Activated effector memory CD4-positive, alpha-beta T cell treated with anti-CD3 and anti-CD28 coated beads, Interleukin-2, amount 50 U/mL, for 16 hours (primary cell): ENCODE results near the gene TSFM.

ENCODE experiments used
- DNase-seq: peaks from one replicate; pipeline ENCODE4 v3.0.0-alpha.2; 2020

TSFM gene

DNA sequence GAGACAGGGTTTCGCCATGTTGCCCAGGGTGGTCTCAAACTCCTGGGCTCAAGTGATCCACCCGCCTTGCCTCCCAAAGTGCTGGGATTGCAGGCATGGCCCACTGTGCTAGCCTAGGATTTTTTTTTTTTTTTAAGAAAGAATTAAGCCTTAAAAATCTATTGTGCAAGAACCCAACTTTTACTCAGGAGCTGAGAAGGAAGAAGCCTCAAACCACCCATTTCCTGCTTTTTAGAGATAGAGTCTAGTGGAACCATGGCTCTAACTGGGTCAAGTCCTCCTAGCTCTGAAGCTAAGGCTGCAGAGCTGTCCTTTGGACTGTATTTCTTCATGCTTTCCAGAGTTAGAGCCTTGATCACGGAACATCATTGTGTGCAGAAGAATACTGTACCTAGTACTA lies 1.3 kb upstream of the TSFM start:
- no peak for DNase-seq

DNA sequence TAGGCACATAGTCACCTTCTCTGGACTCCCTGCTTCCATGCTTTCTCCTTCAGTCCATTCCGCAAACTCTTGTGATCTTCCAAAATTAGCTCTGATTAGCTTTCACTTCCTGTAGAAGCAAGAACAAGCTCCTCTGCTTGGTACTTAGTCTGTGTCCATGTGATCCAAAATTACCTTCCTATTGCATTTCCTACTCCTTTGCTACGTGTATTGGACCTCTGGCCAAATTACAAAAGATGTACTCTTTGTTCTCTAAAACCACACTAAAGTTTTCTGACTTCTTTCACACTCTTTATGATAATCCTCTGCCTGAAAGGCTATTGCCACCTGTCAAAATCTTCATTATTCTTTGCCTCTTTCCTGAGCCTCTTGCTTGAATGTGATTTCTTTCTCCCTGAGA lies 786 bp upstream of the TSFM start:
- no peak for DNase-seq

DNA sequence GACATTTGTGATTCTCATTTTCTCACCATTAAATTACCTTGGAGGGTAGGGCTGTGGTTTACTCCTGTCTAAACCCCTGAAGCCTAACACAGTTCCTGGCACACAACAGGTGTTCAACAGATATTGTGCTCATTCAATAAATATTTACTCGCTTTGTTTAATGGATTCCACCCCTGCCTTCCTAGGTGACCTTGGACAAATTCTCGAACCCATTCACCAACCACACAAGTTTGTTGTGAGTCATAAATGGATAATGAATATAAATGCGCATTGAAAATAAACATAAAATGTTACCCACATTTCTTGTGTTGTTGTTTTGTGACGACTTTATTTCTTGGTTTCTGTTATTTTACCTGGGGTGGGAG lies 362 bp upstream of the TSFM start:
- DNase-seq, result no peak

DNA sequence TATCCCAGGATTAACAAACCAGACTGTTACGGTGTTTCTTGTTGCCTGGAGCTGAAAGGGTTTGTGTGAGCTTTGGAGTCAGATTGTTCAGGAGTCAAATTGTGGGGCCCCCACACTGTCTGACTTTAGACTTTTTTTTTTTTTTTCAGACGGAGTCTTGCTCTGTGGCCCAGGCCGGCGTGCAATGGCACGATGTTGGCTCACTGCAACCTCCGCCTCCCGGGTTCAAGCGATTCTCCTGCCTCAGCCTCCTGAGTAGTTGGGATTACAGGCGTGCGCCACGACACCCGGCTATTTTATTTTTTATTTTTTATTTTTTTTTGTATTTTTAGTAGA lies 847 bp downstream of the TSFM start:
- no peak for DNase-seq

DNA sequence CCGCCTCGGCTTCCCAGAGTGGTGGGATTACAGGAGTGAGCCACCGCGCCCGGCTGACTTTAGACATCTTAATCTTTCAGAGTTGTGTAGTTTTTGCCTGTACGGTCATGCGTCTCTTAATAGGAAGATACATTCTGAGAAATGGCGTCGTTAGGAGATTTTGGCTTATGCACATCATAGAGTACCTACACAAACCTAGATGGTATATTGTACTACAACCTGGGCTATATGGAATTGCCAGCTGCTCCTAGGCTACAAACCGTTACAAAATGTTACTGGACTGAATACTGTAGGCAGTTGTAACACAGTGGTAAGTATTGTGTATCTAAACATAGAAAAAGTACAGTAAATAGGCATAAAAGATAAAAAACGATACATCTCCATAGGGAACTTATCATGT lies 1.3 kb downstream of the TSFM start:
- DNase-seq, result no peak

DNA sequence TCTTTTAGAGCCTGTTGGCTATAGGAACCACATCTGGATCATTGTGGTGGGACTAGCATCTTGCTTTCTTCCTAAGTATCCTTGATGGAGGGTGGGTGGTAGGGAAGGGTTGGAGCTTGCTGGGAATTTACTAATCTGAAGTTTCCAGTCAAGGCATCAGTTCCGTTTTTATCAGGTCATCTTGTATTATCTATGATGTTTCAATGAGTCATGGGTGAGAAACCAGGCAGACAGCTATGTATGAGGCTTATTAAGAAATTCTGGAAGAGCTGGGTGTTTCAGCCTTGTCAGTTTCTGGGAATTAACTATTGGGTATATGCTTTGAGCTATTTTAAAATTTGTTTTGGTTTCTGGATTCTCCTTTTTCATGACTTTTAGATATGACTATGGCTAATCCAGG lies 11.3 kb downstream of the TSFM start:
- no peak for DNase-seq

DNA sequence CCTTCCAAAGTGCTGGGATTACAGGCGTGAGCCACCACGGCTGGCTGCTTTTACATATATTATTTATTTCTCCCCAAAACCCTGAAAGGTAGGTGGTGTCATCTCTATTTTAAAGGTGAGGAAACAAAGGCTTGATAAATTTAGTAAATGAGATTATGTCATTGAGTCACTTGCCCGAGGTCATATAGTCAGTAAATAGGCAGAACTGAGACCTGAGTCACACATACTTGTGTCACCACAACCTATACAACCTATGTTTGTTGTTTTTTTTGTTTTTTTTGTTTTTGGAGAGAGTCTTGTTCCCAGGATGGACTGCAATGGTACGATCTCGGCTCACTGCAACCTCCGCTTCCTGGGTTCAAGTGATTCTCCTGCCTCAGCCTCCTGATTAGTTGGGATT lies 12.8 kb downstream of the TSFM start:
- DNase-seq, result no peak

DNA sequence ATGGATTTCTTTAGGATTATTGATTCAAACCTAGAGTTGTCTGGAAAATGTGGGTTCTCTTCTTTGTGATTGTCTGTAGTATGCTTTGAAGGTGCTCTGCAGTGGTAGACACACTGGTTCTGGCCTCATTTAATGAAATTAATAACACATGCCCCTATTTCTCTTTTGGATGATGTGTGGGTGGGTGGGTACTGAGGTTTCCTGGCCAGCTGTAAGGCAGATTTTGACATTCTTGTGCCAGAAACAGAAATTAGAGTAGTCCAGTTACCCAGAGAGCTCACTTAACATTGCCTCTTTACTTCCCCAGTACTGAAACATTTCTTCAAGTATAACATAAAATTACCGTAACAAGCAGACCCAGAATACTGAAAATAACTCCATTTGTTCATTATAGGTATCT lies 14.4 kb downstream of the TSFM start:
- DNase-seq, result no peak

DNA sequence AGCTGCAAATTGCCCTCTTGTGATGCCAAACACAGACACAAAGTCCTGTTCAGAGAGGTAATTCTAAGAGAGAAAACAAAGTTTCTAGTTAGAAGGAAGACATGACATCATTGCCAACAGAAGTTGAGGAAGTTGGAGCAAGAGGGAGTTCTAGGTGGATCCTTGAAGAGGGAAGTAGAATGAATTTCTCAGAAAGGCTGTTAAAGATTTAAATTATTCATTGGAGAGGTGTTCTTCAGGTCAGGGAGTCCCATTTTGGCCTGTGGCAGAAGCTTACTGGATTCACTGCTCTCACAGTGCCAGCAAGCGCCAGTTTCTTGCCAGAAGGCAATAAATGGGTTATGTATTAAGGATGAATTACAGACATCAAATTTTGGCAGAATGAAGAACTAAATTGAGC lies 15.3 kb downstream of the TSFM start:
- no peak for DNase-seq

DNA sequence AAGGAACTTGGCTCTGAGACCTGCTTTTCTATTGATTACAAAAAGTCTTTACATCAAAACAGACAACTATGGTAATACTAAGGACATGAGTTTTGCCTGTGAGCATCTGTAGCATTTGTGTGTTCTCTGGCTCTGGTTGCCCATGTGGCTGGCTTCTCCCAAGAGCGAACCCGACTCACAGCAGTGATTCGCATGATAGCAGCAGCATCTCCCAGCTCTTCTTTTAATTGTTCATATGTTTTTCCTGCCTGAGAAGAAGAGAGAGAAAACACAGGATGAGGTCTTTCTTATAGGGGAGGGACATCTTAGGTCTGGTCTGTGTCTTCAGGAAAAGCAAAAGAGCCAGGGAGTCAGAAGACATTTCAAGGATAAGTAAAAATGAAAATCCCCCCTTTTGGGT lies 18.4 kb downstream of the TSFM start:
- DNase-seq, result no peak

DNA sequence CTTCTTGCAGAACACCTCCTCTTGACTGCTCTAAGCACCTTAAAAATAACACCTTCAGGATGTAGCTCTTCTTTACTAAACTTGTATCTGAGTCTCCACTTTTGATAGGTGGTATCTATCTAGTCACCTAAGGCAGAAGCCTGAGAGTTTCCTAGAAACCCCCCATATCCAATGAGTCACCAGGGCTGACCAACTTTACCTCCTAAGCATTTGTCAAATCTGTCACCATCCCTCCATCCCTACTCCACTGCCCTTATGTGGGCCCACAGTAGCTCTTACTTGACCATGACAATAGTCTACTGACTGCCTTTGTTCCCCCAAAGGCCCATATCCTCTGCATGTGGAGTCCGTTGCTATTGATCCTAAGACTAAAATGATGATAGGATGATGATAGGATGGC lies 20.0 kb downstream of the TSFM start:
- DNase-seq, result no peak

DNA sequence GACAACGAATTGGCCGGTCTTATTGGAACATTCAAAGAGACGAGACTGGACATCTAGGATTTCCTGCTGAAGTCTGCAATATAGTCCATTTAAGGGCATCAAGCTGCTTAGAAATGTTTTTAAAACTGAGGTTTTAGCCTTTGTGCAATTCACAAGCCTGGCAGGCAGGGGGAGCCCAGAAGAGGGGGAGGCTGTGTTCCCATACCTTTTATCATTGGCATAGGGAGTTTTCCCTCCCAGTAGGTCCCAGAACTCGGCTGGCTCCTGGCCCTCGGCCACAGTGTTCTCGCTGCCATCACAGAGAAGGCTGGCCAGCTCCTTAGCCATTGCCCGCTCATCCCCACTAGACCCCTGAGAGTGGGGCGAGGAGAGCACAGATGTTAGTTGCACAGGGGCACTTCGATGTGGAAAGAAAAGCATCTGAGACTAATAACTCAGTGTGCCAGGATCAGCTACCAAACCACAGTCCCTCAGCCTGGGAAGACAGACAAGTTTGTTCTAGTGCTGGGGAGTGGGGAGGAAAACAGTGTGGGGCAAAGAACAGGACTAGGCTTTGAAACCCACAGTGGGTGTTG lies 20.8 kb downstream of the TSFM start:
- DNase-seq, result peak; percentile 74

DNA sequence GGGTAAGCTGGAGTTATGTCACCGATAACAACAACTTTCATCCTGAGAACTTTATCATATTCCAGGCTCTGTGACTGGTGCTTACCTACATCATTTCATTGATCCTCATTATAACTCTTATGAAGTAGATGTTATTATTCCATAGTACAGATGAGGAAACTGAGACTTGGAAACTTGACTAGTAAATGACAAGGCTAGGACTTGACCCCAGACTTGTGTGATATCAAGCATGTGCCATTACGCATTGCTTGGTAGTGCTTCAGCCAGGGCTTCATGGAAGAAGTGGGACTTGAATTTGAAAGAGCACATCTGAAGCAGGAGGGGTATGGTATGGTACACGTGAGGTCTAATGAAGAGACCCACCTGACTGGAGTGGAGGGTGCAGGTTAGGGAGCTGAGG lies 24.1 kb downstream of the TSFM start:
- DNase-seq, result no peak

DNA sequence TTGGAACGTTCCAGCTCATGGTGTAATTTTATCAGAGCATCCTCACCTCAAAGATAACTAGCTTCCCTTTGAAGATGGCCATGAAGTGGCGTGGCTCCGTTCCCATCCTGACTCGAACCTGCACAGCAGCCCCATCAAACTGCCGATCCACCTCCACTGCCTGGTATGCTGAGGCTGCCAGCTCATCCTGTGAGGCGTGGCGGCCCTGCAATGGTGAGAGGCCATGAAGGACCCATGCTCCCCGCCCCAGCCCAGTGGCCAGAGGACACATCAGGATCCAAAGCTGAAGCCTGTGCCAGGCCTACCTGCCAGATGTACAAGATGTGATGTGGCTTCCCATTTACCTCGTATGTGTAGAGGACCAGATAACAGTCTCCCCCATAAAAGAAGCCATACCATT lies 24.7 kb downstream of the TSFM start:
- no peak for DNase-seq

DNA sequence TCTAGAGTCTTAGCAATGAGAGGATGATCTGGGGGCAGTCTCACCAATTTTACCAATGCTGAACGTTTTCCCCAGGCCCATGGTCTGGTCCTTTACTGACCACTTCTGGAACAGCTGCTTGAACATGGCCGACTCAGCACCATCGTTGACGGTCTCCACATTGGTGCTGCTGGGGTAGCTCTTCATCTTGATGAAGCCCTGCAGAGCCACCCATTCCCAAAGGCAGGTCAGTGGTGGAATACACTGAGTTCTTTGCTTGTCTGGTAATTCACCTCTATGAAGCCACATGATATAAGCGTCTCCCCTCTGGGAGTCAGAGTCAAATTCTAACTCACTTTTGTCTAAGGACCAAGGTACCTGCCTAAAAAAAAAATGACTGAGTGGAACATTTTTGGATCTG lies 25.8 kb downstream of the TSFM start:
- DNase-seq, result no peak

DNA sequence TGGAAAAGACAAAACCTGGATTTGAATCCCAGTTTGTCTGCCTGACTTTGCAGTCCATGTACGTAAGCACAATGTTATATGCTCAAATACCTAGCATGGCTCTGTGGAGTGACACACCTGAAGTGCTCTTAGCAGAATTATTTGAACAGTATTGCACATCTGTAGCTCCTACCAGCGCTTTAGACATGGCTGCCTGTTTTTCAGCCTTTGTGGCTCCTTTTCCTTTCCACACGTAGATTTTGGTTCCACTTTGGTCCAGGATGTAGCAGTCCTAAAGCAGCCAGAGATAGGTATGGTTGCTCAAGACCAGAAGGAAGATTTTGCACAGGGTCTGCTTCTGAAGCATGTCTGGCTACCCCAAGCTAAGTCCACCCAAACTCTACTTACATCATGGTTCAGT lies 26.8 kb downstream of the TSFM start:
- DNase-seq, result no peak

DNA sequence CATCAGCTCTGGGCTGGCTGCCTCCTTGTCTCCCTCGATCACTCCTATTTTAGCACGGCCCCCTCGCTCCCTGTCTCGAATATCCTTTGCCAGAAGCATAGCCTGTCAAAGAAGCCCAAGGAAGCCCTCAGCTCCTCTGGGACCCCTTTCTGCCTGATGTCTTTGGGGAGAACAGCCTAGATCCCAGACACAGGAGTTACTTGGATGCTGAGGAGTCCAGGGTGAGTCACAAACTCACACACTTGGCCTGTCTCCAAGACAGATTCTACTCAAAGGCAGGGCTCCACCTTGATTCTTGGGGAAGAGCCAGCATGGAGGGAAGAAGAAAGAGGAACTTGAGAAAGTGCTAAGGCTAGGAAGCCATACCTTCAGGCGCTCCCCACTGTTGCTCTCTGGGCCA lies 27.9 kb downstream of the TSFM start:
- DNase-seq, result no peak

DNA sequence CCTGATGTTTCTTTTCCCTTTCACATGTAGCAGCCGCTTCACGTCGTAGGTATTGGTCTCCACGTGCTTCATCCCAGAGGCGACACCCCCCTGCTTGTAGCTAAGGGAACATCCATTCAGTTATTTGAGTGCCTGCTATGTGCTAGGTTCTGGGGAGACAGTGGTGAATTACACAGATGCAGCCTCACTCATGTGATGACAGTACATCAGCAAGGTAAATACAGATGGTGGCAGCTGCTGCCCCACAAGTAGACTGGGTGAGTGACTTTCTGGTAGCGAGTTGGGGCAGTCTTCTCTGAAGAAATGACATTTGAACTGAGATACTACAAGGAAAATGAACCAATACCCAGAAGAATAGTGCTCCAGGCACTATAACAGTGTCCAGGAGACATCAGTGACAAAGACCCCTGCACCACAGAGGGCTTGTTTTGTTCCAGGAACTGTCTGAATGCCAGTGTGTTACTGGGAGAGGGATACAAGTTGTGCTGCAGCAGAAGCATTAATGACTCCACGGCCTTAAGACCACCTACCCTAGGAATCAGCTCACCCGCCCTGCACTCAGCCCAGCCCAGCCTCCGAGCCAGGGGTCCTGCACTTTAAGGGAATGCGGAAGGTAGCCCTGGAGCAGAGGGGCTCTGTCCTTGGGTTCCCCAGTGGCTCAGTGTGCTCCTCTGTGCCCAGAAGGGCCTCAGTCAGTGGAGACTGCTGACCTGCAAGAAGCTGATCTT lies 28.6 kb downstream of the TSFM start:
- DNase-seq, result no peak

DNA sequence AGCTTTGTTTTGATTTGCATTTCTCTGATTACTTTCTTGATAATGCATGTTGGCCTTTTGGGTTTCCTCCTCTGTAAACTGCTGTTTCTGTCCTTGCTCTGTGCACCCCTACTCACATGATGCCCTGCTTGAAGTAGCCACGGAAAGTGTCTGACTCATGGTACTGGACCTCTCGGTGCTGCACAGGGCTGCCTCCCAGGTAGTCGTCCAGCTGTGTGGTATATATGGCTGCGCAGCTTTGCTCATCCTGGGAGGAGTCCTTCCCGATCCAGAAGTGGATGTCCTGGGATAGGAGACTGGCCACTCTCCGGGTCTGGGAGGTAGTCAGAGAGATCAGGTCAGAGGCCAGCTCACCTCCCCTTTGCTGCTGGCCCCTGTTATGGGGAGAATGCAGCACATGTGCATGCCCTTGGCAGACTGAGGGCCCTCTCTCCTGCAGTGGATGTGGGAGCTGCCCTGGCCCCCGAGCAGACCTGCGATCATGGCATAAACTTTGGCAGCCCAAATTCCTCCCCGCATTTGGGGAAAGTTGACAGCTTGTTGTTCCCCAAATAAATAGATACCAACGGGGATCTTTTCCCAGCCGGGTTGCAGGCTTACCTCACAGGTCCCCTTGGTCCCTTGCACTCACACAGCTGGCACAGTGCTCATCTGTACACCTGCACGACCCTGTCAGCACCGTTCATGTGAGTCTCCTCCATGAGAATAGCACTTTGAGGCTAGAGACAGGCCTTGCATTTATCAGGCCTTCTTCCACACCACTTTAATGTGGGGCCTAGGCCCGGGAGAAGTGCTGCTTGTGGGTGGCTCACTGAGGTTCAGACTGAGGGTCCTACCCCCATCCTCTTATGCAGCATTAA lies 30.8 kb downstream of the TSFM start:
- DNase-seq, result no peak

DNA sequence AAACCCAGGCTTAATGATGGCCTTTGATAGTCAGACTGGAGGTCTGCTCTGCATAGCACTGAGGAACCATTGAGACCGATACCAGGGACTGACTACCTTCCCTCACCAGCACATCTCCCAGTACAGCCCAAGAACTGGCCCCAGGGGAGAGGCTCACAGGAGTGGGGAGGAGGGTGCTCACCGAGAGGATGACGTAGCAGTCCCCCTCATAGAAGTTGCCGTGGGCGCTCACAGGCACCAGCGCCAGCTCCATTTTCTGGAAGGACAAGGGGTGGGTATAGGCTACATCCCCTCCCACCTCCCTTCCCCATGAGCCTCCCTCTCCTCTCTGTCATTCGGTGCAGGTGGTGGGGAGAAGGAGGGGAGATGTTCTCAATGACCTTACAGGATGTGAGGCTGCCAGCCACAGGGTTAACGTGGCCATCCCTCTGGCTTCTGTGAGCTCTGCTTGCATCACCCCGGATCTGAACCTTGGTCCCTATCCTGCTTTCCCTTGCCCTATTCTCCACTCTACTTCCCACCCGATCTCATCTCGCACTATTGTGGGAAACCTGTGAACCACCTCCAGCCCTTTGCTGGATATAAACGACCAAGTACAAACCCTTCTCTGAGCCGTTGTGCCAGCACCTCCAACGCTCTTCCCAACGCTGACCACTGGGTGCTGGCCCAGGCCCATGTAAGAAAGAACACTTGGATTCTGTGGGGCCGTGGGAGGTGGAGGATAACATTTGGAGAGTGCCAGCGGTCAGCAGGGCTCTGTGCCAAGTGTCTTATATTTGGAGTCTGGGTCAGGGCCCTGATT lies 31.6 kb downstream of the TSFM start:
- no peak for DNase-seq

DNA sequence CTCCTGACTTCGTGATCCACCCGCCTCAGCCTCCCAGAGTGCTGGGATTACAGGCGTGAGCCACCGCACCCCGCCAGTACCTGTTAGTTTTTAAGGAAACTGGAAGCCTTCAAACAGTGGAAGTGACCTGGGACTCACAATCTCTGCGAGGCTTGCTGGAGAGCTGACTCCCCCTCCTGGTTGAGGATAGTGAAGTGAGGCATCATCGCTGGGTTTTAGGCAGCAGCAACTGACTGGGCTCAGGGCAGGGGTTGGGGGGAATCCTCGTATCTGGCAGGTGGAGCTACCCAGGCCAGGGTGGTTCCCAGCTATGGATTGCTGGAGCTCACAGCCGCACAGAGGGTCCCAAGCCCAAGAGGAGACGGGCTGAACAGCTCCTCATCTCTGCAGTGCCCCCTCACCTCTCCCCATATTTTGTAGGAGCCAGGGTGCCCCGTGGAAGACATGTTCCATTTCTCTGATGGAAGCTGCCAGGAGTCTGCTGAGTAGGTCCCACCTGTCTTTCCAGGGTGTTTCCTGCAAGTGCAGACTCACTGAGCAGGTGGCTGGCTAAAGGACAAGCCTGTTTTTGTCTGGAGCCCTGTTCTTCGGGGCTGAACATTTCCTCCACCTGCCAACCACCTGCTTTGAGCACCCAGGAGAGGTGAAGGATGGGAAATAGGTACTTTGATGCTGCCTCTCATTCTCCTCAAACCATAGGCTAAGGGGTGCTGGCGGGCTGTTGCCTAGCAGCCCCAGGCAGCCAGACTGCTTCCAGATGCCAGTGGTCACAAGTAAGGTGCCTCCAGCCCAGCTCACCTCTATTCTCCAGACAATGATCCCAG lies 32.8 kb downstream of the TSFM start:
- DNase-seq, result peak; percentile 71

DNA sequence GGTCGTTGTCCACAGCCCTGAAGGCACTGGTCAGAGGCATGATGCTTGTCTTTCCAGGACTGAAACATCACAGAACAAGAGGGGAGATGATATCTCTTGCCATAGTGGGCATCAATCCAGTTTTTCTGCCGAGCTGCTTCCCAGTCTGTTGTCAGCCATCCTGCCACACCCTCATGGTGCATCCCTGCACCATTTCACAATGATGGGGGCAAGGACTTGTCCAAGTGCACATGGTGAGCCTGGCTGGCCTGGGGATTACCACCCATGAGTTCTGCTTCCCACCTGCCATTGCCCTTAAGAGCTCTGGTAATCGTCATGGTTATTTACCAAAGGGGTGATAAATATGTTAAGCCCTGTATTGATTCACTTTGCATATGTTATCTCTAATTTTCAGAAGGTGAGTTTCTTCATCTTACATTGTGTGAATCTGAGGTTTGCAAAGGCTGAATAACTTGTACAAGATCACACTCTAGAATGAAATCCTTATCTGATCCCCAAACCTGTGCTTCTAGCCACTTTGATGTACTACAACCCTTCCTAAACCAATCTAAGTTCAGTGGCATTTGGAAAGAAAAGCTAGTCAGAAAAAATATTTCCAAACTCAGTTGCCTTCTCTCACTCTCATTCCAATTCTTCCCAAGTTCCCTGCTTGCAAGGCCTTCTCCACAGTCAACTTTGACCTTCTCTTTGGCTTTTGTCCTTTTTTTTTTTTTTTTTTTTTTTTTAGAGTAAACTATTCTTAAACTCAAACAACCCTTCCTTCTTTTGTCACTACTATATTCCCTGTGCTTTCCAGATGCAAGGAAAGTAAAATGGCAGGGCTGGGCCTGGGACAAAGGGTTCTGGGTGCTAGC lies 33.6 kb downstream of the TSFM start:
- no peak for DNase-seq
